ENCODE measurements around the gene MAPK10. TPM values are rescaled to one million over a fixed set of nuclear protein-coding genes. Genes with fewer than 3 reads are reported as not detected.

The MAPK10 gene
- polyA plus RNA-seq, 3 donors: 0.36 TPM; not detected in 2

DNA sequence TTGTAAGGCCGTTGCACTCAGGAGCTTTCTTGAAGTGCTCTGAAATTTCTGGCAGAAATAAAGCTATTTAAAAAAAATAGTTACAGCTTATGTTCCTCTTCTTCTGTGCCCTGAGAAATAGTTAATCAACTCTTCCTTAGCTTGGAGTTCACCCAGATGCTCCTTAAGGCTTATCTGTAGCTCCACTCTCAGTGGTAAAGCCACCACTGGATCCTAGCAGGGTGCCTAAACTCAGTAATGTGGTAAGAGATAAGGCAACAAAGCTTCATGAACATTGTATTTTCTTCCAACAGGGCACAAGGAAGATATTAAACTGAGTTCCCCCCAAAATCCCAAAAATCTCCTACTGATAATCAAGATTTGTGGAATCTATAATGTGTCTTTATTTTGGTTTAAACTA, 299.5 kb downstream of the MAPK10 start:
- H3K4me1 Mint-ChIP-seq: no peaks in the 10 kb centered on the region
- Histone ChIP-seq H3K79me2 (ENCODE audit: insufficient read depth, low read length) (no peaks in the 10 kb centered on the region), H4K20me1 (ENCODE audit: insufficient read depth, low read length) (no peaks in the 10 kb centered on the region), H3K4me2 (replicated peaks; ENCODE audit: extremely low read depth, low read length, poor library complexity, severe bottlenecking) (no peak overlapping the region), H3K27ac (ENCODE audit: low read depth in 1 of 2, low read length in 2 of 2) (no peak overlapping the region), H2AFZ (ENCODE audit: insufficient read depth, low read depth, low read length, poor library complexity, severe bottlenecking) (no peak overlapping the region), H3K4me1 (ENCODE audit: control insufficient read depth in 1 of 2, insufficient read depth in 2 of 2, low read length in 2 of 2) (no peaks in the 10 kb centered on the region), H3K36me3 (replicated peaks in 1 of 2; ENCODE audit: control insufficient read depth in 1 of 2, insufficient read depth in 2 of 2, low read length in 2 of 2) (no peaks in the 10 kb centered on the region), H3K9ac (ENCODE audit: insufficient read depth, low read length, poor library complexity, severe bottlenecking) (no peak overlapping the region), H3K4me3 (replicated peaks in 1 of 3; ENCODE audit: low read depth in 2 of 3, low read length in 3 of 3) (no peak overlapping the region), H3K9me3 (replicated peaks in 1 of 2; ENCODE audit: control insufficient read depth in 1 of 2, insufficient read depth in 1 of 2, low read length in 2 of 2) (no peaks in the 10 kb centered on the region), H3K27me3 (ENCODE audit: control insufficient read depth in 2 of 2, insufficient read depth in 2 of 2, low read length in 2 of 2) (no peaks in the 10 kb centered on the region)
- H3K36me3 Mint-ChIP-seq: no peaks in the 10 kb centered on the region
- TF ChIP-seq, protein P1, sequence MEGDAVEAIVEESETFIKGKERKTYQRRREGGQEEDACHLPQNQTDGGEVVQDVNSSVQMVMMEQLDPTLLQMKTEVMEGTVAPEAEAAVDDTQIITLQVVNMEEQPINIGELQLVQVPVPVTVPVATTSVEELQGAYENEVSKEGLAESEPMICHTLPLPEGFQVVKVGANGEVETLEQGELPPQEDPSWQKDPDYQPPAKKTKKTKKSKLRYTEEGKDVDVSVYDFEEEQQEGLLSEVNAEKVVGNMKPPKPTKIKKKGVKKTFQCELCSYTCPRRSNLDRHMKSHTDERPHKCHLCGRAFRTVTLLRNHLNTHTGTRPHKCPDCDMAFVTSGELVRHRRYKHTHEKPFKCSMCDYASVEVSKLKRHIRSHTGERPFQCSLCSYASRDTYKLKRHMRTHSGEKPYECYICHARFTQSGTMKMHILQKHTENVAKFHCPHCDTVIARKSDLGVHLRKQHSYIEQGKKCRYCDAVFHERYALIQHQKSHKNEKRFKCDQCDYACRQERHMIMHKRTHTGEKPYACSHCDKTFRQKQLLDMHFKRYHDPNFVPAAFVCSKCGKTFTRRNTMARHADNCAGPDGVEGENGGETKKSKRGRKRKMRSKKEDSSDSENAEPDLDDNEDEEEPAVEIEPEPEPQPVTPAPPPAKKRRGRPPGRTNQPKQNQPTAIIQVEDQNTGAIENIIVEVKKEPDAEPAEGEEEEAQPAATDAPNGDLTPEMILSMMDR (IDR thresholded peaks at IDR 0.05): no peak
- intact Hi-C loops (cut with micrococcal nuclease): no loop called here
- no peak for DNase-seq
- no peak overlapping the region for H3K4me3 Mint-ChIP-seq
- peaks cover 0 to 3% (median 1%) of the 10 kb centered on the region in 7 donors for H3K9me3 Mint-ChIP-seq
- no CpG with 5 or more reads among the region's 1 CpG for whole genome bisulfite sequencing (ENCODE audit: insufficient coverage)
- H3K27ac Mint-ChIP-seq: no peak overlapping the region
- H3K27me3 Mint-ChIP-seq (ENCODE audit: low read depth in 3 of 3): no peaks in the 10 kb centered on the region

DNA sequence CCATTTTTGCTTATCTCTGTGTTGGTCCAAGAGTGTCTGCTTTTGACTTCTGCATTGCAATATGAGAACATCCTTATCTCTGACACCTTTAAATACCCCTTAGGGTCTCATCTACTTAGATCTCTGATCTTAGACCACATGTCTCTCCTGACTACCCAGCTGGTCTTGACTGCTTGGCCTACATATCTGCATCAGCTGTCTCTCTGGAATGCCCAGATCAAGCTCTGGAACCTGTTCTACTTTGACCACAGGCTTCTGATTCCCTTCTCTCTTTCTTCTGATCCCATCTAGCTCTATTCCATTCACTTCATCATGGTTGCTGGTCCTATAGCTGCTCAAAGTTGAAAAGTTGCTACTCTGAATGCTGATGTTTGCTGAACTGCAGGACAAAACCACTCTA, 301.2 kb downstream of the MAPK10 start:
- no peaks in the 10 kb centered on the region for H3K4me1 ChIP-seq (ENCODE audit: control insufficient read depth in 1 of 2, insufficient read depth in 2 of 2, low read length in 2 of 2)
- H3K79me2 ChIP-seq (ENCODE audit: insufficient read depth, low read length): no peaks in the 10 kb centered on the region
- H3K9me3 ChIP-seq (replicated peaks in 1 of 2; ENCODE audit: control insufficient read depth in 1 of 2, insufficient read depth in 1 of 2, low read length in 2 of 2): no peaks in the 10 kb centered on the region
- H3K27me3 ChIP-seq (ENCODE audit: control insufficient read depth in 2 of 2, insufficient read depth in 2 of 2, low read length in 2 of 2): no peaks in the 10 kb centered on the region
- H3K9ac ChIP-seq (ENCODE audit: insufficient read depth, low read length, poor library complexity, severe bottlenecking): no peak overlapping the region
- H3K36me3 ChIP-seq (replicated peaks in 1 of 2; ENCODE audit: control insufficient read depth in 1 of 2, insufficient read depth in 2 of 2, low read length in 2 of 2): no peaks in the 10 kb centered on the region
- Mint-ChIP-seq H3K36me3 (no peaks in the 10 kb centered on the region), H3K27me3 (ENCODE audit: low read depth in 3 of 3) (peaks cover 0 to 2% (median 0%) of the 10 kb centered on the region in 3 donors), H3K9me3 (peaks cover 0 to 3% (median 1%) of the 10 kb centered on the region in 7 donors), H3K4me3 (no peak overlapping the region), H3K4me1 (no peaks in the 10 kb centered on the region), H3K27ac (no peak overlapping the region)
- DNase-seq: no peak
- intact Hi-C loops (cut with micrococcal nuclease): no loop called here
- no peak overlapping the region for H2AFZ ChIP-seq (ENCODE audit: insufficient read depth, low read depth, low read length, poor library complexity, severe bottlenecking)
- no peak overlapping the region for H3K27ac ChIP-seq (ENCODE audit: low read depth in 1 of 2, low read length in 2 of 2)
- no peak overlapping the region for H3K4me2 ChIP-seq (replicated peaks; ENCODE audit: extremely low read depth, low read length, poor library complexity, severe bottlenecking)
- H3K4me3 ChIP-seq (replicated peaks in 1 of 3; ENCODE audit: low read depth in 2 of 3, low read length in 3 of 3): no peak overlapping the region
- no peaks in the 10 kb centered on the region for H4K20me1 ChIP-seq (ENCODE audit: insufficient read depth, low read length)
- TF ChIP-seq, protein P1 (IDR thresholded peaks at IDR 0.05): no peak
